ENCODE results near the gene GRIA3.

GRIA3 gene

DNA sequence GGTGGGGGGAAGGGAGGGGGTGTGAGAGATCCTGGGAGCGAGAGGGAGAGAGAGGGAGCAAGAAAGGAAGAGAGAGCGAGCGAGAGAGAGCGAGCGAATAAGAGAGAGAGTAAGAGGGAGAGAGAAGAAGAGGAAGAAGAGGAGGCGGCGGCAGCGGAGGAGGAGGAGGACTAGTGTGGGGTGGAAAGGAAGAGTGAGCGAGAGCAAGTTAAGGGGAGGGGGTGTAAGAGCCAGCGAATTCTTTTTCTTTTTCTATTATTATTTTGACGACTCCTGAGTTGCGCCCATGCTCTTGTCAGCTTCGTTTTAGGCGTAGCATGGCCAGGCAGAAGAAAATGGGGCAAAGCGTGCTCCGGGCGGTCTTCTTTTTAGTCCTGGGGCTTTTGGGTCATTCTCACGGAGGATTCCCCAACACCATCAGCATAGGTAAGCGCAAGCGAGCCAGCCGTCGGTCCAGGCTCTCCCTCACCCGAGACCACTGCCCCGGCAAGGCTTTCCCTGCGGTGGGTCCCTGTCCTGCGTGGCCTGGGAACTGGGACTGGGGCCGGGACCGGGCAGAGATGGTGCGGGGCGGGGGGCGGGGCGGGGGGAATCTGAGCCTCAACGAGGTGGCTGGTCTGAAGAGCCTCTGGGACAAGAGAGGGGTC is at the start of gene GRIA3:
Gene GRIA3 (plus strand): TSS at position 60 of the 647 bp plus-strand sequence. CDS start 258 bp downstream, at position 318.
- DNase-seq, result no peak

DNA sequence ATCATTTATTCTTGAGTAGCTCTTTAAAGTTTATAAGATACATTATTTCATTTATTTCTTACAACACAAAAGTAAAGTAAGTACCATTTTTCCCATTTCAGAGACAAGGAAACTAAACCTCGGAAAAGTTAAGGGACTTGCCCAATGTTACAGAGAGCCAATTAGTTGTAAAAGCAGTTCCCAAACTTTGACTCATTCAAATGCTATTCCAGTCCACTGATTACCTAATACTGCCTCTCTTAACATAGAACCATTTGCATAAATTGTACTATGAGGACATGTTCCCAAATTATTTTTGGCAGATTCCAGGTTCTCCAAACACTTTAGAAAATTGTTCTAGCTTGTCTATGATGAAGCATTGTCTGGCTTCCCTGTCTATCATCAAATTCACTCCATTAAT is 45.6 kb upstream of the GRIA3 start:
- DNase-seq, result no peak

DNA sequence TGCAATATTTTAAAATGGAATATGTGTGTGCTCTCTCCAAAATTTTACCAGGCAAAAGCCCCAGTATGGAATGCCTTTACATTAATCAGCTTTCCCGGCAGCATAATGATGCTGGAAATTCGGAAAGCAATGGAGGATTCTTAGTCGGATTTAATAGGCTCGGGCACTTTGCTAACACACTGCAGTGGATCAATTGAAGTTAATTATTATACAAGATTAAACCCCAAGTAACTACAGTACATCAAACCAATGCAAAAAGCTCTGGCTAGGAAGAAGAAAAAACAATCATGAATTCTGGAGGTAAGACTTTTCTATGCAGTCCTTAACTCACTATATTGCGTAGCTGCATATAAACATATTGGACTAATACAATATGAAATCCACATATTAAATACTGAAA is 43.6 kb upstream of the GRIA3 start:
- DNase-seq, result no peak

DNA sequence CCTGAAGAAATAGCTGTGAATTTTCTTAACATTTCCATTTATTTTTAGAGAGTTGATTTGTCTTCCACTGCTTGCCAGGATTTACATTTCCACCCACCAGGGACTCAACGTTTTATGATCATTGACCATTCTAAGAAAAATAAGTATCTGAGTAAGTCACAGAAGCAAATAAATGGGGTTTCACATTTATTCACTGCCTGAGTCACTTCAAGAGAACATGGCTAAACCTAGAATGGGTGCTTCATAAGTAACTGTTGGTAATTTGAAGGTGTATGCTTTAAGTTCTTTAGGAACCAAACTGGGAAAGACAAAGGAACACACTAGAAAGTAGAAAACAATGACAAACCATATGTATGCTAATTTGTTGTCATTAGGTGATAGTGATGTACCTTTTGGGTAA is 43.2 kb upstream of the GRIA3 start:
- DNase-seq, result no peak

DNA sequence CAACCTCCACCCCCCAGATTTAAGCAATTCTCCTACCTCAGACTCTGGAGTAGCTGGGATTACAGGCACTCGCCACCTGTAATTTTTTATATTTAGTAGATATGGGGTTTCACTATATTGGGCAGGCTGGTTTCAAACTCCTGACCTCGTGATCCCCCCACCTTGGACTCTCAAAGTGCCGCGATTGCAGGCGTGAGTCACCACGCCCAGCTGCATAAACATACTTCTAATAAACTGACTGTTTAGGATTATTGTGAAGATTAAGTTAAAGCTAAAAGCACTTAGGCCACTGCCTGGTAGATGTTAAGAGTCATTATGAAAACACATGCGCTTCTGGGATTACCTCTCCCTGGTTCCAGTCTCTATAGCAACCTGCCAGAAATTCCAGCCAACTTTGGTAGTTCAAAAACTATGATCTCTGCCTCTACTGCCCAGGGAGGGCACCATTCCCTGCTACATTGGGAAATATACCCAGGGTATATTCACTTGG is 30.2 kb upstream of the GRIA3 start:
- no peak for DNase-seq

DNA sequence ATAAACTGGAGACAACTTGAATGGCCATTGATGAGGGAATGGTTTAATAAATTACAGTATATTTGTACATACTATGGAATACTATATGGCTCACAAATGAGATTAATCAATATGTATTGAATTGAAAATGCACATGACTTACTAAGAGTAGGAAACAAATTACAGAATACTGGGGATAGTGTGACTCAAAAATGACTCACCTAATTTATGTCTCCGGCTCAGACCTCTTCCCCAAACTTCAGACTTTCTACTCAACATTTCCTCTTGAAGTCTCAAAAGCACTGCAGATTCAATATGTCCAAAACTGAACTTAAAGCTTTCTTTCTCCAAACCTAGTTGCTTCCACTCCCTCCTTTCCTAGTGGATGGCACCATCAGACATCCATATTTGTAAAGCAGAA is 28.8 kb upstream of the GRIA3 start:
- no peak for DNase-seq

DNA sequence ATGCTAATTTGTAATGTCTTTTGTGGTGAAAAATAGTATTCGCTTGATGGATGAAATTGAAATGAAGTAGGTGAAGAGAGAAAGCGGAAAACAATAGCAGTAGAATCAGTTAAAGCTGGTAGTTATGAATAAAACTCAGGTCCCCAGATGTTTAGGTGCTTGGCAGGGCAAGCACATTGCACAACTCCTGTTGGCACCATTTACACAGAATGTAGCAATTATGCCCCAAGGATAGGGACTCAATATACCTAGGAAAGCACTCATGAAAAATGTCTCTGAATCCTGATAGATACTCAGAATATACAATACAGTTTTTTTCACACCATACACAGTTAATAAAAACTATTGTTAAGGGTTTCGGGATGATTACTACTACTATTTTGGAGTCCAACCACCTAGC is 26.5 kb upstream of the GRIA3 start:
- DNase-seq, result no peak

DNA sequence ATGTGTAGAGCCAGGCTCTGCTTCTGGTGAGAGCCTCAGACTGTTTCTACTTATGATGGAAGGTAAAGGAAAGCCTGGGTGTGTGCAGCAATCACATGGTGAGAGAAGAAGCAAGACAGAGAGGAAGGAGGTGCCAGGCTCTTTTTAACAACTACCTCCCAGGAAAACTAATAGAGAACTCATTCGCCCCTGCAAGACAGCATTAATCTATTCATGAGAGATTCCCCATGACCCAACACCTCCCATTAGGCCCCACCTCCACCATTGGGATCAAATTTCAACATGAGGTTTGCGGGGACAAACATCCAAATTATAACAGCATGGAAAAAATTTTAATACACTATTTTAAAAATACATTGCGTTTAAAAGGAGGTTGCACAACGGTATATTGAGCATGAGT is 24.7 kb upstream of the GRIA3 start:
- DNase-seq, result no peak

DNA sequence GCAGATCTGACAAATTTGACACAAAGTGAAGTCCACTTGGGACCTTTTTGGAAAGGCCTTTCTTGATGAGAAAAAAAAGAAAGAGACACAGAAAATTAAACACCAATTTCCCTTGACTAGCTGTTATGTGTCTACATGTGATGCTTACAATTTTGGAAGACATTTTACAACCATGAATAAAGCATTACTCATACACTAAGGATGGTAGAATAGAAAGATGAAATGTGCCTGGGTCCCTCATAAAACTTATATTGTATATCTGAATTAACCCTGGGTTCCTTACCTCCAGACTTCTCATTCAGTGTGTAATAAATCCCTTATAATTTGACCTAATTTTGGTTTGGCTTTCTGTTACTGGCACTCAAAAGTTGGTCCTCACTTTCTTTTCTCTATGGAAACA is 16.5 kb upstream of the GRIA3 start:
- DNase-seq, result no peak

DNA sequence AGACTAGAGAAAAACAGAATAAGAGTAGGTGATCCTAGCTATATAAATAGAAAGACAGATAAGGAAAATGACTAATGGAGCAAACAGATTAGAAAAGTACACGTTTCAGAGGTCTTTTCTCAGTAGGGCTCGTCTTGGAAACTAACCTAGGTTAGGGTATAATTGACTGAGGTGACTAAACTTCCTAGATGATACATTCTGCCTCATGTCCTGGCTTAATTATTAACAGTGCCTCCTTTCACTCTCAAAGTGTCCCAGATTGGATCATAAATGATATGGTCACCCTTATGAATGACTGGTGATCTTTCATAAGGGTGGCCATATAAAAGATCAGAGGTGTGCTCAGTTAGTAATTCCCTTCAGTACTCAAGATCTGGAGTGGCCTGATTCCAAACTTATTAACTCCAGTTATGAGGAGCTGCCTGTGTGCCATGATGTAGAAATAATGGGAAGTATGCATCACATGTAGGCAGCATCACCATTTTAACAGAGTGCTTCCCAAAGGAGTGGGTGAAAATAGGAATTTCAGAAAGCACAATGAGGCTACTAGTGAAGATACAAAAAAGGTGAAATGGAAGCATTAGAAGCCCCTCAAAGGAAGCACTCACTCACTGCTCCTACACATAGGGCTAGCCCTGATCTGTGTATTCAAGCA is 14.7 kb upstream of the GRIA3 start:
- no peak for DNase-seq

DNA sequence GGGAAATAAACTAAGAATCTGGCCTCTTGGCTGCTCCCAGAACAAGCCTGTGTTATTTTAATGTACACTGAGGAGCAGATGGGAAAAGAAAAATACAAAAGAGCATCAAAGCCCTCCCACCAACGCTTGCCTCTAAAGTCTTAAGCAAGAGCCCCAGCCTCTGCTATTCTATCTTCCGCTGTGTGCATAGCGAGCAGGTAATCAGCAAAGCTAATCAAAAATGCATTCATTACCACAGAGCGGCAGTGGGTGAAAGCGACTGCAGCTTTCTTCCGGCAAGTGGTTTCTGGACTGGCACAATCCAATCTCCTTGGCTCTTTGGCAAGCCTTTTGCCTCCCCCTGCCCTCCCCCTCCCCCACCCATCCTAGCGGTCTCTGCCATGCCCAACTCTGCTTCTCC is 13.5 kb upstream of the GRIA3 start:
- no peak for DNase-seq

DNA sequence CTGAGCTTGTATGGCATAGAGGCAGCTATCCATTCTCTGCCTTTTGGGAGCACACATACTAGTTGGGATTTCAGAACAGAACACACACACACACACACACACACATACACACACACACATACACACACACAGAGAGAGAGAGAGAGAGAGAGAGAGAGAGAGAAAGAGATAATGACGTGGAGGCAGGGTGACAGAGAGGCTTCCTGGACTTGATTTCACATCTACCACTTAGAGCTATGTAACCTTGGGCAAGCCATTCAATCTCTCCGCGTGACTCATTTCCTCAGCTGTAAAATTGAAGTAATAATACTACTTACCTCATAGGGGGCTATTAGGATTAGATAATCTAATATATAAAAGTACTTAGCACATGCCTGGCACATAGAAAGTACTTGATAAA is 12.3 kb upstream of the GRIA3 start:
- no peak for DNase-seq

DNA sequence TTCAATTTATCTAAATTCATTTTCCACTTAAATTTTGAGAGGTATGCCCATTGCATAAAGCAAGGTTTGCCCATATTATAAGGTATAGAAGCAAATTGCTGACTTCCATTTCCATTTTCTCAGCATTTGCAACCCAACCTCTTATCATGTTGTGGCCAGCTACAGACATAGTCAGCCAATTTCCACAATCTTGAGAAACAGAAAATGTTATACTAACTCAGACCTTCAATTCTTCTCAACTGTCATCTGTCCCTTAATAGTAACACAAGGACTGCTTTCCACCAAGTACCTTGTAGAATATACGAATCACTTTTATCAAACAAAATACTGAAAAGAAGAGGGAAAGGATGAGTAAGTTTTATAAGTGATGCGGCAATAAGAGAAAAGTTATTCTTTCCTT is 11.2 kb upstream of the GRIA3 start:
- no peak for DNase-seq

DNA sequence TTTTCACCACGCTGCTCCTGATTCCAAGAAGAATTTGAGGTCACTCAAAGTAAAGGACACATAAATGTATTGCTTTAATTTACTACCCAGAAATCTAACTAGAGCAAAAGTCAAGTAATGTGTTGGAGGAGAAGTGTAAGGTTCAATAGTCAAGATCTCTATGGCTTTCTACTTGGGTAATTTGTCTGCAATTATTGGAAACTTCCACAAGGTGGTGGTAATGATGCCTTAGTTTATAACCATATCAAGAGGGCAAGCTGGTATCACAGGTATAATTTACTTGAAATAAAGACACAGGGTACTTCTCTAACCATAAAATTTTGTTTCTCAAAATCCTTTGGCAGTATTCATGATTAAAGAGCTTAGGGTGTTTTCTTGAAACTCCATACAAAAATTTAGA is 10.2 kb upstream of the GRIA3 start:
- no peak for DNase-seq

DNA sequence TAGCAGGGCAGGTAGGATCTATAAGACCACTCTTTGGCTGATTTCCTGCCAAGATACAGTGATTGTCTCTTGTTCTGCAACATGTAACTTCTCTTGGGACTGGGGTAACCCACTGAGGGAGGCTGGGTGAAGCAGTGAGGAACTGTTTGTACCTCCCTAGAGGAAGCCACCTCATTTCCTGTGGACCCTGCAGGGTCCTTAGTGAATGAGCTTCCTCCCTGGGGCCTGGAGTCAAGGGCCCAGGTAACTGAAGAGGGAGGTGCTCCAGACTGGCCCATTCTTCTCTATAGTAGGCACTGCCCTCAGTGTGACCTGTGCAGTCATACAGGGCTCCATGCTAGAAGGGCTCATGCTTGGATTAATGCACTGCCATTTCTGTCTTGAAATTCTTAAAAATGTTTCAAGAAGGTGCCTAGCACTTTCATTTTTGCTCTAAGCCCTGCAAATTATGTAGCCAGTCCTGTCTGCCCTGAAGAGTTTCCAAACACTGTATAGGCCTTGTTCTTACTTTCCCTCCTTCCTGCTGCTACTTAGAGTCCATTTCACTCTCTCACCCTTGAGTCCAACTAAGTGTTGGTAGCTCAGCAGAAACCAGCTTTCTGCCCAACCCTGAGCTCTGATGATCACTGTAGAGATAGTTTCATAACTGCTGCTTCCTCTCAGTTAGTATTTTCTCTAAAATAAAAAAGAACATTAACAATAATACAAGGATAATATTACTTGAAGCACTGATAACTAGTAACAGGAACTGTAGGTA is 8.5 kb upstream of the GRIA3 start:
- DNase-seq, result no peak

DNA sequence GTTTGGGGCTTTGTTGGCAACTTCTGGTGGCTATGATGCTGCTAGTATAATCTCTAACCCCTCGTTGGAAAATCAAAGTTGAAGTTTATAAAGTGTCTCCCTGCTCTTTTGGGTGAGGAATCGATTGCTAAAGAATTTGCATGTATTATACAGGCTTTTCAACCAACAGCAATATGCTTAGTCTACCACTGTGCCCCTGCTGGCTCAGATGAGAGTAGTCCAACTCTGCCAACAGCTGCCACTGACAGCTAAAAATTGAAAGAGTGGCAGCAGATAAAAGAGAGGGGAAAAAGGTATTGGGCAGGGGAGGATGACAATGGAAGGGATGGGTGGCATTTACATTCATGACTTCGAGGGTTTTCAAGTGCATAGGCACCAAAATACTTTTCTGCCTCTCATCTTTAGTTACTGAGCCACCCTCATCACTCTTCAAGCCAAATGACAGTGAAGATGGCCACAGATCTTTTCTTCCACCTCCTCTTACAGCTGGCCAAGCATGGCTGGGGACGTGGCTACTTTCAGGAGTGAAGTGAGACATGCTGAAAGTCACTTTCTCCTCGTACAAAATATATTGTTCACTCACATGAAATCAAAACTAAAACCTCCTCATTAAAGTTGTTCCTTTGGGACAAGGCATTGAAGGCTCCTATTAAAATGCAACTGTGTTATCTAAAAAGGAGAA is 2.7 kb upstream of the GRIA3 start:
- no peak for DNase-seq

DNA sequence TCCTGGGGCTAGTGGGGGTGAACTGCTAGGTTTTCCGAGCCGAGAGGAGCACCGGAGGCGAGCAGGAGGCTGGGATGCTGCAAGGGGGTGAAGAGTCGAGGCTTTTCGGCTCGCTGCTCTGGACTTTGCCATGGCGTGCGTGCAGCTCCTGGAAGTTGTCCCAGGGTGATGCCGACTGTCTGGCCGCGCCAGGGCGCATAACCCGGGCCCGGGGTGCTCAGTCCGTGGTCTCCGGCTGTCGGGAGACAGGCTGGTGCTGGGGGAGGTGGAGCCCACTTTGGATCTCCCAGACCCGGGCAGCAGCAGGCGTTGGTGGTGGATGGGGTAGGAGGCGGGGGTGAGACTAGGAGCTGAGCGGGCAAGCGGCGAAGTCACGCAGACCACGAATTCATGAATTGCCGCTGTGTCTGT is 793 bp downstream of the GRIA3 start:
- DNase-seq, result no peak

DNA sequence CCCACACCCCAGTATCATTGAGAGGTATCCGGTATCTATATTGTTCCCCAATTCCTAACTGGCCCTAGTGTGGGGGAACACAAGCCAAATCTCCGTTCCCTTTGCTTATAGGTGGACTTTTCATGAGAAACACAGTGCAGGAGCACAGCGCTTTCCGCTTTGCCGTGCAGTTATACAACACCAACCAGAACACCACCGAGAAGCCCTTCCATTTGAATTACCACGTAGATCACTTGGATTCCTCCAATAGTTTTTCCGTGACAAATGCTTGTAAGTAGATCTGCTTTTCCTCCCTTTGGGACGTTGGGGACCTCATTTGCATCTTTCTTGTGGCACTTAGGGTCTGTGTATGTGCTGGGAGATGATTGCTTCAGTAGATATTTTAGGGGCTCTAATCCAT is 1.6 kb downstream of the GRIA3 start:
- DNase-seq, result no peak

DNA sequence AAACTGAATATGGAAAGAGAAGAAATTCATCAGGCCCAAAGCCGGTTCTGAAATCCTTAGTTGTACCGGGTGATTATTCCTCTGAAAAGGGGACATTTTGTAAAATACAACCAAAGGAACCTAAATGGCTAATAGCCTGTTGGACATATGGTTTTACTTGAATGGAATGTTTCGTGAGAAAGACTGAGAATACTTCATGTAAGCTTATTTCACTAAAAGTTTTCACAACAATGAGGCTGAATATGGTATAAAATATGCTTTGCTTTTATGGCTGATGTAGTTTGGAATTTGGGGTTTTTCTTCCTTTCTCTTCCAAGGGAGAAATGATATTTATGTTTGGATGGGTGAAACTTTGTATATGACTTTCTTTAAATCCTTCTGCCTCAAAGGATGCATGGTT is 2.7 kb downstream of the GRIA3 start:
- DNase-seq, result no peak

DNA sequence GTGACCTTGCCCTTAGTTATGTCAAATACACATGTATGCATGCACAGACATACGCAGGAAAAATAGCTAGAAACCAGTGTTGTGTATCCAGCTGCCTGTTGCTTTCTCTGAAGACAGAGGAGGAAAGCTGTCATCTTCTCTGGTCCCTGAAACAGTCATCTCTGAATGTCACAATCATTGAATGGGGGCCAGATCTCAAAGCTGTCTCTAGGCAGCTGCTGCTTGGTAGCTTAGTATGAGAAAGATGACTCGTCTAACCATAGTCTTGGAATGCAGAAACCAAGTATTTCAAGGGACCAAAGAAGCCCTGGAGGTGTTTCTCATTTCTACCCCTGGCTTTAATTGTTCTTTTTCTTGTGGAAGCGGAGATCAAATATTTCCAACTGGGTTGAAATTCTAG is 4.0 kb downstream of the GRIA3 start:
- DNase-seq, result no peak

DNA sequence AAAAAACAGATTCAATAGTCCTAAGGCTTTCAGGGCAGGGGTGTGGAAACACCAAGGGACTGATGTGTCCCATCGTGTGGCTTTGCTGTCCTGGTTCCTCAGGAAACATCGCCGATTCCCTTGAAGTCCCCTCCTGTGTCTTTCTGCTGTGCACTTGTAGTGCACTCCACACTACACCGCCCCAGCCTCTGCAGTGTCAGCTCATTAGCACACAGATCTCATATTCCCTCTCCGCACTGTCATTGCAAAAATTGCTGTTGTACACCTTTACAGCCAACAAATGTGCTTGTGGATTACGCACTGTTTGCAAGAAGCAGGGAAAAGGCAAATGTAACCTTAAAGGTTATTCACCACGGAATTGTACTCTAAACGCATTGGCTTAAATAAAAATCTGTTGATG is 5.3 kb downstream of the GRIA3 start:
- DNase-seq, result no peak

DNA sequence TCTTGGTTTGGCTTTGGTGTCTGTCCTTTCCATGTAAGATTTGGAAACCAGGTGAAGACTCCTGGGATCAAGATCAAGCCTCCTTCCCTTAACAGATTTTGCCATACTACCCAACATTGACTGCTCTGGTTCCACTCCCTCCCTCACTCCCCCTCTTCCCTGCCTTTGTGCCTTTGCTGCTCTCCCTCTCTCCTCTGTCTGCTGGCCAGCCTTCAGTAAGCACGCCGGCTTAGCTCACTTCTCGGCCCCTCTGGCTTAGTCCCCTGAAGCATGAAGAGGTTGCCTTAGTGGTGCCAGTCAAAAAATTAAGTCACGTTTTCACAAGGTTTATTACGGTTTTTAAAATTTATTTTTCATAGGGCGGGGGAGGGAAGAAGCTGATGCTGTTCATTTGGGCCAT is 6.0 kb downstream of the GRIA3 start:
- DNase-seq, result no peak

DNA sequence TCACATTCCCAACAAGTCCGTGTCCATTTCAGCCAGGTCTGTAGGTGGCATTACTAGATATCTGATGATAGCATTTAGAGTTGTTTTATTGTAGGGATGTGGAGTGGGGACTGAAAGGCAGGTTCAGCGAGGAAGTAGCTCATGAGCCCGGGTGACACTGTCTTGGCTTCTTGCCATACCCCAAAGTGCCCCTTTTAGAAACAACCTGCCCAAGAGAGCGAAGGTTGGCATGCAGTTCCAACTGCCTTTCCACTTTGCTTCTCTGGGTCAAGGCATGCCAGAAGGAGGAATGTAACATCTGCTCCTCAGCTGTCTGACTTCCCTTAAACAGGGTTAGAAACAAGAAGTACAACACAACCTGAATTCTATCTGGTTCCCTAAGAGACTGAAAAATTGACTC is 9.0 kb downstream of the GRIA3 start:
- no peak for DNase-seq

DNA sequence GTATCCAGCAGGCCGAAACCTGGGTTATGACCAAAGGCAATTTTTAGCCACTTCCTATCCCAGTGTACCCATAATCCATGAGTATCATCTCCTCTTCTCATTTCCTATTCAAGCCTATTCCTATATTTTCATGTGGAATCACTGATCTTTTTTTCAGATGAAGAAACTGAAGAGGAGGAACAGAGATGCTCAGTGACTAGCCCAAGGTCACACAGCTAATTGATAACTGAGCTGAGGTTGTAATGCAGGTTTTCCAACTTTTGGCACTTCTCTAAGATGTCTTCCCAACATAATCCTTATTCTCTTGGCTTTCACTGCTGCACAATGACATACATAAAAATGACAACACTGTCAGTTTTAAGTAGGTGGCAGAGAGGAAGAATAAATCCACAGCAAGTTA is 15.3 kb downstream of the GRIA3 start:
- DNase-seq, result no peak

All from activated naive CD4-positive, alpha-beta T cell treated with Interleukin-2 at 50 U/mL for 16 hours (primary cell).